Stimulated activated CD8-positive, alpha-beta memory T cell treated with anti-CD3 and anti-CD28 coated beads, Interleukin-4, amount 100 ng/mL, for 48 hours (primary cell): ENCODE measurements around the gene SMARCA4.
"Not testable (repeated sequence)": the region's sequence is repeated elsewhere in the genome, so short reads cannot be mapped to it uniquely, and the experiment has no call there.

Experiments
- DNase-seq: peaks from one replicate; pipeline ENCODE4 v3.0.0-alpha.2; 2020

The SMARCA4 gene

DNA sequence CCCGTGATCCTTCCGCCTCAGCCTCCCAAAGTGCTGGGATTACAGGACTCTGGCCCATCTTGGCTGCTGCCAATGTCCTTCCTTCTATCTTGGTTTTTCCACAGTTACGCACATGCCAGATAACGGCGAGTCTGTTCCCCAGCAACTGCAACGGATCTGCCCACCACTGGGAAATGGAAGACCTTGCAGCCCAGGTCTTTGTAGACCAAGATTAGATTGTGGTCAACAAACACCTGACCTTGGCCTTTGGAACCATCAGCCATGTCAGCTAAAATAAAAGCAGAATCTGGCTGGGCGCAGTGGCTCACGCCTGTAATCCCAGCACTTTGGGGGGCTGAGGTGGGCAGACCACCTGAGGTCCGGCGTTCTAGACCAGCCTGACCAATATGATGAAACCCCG lies 118.1 kb downstream of the SMARCA4 start:
- DNase-seq = no peak

DNA sequence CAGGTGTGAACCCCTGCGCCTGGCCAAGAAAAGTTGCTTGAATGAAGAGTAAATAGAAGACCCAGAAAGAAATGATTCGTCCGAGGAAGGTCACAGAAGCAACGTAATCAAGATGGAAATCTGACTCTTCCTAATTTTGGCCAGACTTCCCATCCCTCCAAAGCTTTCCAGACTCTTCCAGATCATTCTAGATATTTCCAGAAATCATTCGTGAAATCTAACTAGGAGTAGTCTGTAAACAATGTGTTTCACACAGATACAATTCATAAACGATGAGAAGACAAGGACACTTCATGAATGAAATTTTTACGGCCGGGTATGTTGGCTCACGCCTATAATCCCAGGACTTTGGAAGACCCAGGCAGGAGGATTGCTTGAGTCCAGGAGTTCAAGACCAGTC lies 119.2 kb downstream of the SMARCA4 start:
- no peak for DNase-seq

DNA sequence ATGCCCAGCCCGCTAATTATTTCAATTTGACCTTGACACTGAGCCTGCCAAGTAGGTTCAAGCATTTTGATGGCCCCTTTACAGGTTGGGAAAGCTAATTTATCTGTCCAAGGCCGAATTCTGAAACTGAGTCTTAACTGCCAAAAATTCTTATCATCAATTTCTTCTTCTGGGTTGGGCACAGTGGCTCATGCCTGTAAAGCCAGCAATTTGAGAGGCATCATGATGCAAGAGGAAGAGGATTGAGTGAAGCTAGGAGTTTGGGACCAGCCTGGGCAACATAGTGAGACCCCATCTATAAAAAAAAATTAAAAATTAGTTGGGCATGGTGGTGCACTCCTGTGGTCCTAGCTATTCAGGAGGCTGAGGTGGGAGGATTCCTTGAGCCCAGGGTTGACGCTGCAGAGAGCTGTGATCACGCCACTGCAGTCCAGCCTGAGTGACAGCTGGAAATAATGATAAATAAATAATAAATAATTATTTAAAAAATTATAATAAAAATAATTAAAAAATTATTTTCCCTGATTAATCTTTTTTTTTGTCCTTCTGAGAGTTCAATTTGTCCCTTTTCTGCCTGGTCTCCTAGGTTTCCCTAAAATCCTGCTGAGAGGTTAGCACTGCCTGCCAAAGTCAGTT lies 127.2 kb downstream of the SMARCA4 start:
- no peak for DNase-seq

DNA sequence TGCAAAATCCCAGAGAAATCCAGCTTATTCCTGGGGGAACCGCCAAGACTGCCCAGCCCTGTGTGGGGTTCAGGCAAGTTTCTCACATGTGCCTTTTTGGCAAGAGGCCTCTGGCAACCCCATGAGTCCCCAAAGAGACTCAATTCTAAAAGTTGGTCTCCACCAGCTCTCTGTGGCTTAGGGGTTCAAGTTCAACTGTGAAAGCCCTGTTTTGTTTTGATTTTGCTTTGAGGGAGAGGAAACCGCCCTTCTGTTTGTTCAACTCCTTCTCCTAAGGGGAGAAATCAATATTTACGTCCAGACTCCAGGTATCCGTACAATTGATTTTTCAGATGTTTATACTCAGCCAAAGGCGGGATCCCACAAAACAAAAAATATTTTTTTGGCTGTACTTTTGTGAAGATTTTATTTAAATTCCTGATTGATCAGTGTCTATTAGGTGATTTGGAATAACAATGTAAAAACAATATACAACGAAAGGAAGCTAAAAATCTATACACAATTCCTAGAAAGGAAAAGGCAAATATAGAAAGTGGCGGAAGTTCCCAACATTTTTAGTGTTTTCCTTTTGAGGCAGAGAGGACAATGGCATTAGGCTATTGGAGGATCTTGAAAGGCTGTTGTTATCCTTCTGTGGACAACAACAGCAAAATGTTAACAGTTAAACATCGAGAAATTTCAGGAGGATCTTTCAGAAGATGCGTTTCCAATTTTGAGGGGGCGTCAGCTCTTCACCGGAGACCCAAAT lies 127.8 kb downstream of the SMARCA4 start:
- DNase-seq = no peak

DNA sequence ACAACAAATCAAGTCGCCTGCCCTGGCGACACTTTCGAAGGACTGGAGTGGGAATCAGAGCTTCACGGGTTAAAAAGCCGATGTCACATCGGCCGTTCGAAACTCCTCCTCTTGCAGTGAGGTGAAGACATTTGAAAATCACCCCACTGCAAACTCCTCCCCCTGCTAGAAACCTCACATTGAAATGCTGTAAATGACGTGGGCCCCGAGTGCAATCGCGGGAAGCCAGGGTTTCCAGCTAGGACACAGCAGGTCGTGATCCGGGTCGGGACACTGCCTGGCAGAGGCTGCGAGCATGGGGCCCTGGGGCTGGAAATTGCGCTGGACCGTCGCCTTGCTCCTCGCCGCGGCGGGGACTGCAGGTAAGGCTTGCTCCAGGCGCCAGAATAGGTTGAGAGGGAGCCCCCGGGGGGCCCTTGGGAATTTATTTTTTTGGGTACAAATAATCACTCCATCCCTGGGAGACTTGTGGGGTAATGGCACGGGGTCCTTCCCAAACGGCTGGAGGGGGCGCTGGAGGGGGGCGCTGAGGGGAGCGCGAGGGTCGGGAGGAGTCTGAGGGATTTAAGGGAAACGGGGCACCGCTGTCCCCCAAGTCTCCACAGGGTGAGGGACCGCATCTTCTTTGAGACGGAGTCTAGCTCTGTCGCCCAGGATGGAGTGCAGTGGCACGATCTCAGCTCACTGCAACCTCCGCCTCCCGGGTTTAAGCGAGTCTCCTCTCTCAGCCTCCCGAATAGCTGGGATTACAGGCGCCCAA lies 128.6 kb downstream of the SMARCA4 start, which contains the start of gene LDLR:
LDLR (plus strand) TSS at position 210 of the 760 bp plus-strand sequence; CDS start at position 296, 86 bp downstream.
- DNase-seq = peak; percentile 84

DNA sequence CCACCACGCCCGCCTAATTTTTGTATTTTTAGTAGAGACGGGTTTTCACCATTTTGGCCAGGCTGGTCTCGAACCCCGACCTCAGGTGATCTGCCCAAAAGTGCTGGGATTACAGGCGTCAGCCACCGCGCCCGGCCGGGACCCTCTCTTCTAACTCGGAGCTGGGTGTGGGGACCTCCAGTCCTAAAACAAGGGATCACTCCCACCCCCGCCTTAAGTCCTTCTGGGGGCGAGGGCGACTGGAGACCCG lies 129.1 kb downstream of the SMARCA4 start:
- DNase-seq = not testable (repeated sequence)

DNA sequence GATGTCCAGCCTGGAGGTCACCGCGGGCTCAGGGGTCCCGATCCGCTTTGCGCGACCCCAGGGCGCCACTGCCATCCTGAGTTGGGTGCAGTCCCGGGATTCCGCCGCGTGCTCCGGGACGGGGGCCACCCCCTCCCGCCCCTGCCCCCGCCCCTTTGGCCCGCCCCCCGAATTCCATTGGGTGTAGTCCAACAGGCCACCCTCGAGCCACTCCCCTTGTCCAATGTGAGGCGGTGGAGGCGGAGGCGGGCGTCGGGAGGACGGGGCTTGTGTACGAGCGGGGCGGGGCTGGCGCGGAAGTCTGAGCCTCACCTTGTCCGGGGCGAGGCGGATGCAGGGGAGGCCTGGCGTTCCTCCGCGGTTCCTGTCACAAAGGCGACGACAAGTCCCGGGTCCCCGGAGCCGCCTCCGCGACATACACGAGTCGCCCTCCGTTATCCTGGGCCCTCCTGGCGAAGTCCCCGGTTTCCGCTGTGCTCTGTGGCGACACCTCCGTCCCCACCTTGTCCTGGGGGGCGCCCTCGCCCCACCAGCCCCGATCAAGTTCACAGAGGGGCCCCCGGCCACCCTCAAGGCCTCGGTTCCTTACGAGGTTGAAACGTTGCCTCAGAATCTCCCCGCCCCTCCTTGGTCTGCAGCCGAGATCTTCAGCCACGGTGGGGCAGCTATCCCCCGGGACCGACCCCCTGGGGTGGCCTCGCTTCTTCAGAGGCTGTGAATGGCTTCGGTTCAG lies 129.6 kb downstream of the SMARCA4 start:
- peak; percentile 98 for DNase-seq

DNA sequence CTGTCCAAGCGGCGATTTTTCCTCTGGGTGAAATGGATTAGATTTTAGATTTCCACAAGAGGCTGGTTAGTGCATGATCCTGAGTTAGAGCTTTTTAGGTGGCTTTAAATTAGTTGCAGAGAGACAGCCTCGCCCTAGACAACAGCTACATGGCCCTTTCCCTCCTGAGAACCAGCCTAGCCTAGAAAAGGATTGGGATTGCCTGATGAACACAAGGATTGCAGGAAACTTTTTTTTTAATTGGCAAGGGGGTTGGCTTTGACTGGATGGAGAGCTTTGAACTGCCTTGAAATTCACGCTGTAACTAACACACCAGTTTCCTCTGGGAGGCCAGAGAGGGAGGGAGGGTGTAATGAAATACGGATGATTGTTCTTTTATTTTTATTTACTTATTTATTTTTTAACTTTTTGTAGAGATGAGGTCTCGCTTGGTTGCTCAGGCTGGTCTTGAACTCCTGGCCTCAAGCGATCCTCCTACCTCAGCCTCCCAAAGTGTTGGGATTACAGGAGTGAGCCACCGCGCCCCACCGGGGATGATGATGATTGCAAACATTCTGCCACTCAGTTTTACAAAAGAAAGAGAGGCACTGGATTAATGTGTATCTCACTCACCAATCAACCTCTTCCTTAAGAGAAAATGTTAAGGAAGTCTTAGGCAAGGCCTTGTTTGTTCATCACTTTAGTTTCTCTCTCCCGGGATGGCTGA lies 130.3 kb downstream of the SMARCA4 start:
- no peak for DNase-seq

DNA sequence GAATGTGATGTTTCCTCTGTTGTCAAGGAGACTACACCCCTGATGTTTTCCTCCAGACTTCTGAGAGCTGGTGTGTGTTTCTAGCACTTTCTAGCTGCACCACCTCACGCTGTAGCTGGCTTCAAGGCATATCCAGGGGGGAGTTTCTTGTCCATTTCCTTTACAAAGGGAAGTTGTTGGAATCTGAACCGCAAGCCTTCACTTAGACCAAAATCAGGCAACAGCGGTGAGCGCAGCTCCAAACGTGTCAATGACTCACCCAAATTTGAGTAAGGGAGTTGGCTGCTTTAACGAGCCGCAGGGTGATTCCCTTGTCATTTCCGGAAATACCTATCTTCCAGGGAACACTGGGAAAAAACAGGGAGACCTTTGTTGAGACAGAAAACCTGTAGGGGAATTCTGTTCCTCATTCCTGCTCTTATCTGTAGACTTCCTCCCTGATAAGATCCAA lies 130.9 kb downstream of the SMARCA4 start:
- DNase-seq = peak; percentile 61

DNA sequence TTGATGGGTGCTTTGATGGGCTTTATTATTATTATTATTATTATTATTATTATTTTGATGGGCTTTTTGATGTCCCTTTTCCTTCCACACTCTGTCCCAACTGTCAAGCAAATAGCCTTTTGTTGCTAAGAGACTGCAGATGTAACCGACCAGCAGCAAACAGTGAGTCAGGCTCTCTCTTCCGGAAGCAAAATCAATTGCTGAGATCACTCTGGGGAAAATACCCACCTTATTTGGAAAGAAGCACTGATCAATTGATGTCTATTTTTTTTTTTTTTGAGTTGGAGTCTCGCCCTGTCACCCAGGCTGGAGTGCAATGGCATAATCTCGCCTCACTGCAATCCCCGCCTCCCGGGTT lies 131.3 kb downstream of the SMARCA4 start:
- DNase-seq = no peak

DNA sequence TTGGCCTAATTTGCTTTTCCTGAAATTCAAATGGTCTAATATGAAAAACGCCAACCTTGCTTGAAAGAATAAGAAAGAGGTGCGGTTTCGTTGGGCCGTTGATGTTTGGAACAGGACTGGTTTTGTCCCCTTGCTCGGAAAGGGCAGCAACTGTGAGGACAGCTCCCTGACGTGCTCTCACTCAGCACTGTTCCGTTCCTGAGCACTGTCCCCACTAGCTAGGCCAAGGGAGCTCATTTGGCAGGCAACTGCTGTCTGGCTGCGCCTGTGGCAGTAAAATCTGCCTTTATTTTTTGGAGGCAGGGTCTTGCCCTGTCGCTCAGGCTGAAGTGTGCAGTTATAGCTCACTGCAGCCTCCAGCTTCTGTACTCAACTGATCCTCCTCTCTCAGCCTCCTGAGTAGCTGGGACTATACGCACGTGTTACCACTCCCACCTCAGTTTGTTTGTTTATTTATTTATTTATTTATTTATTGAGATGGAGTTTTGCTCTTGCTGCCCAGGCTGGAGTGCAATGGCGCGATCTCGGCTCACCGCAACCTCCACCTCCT lies 132.9 kb downstream of the SMARCA4 start:
- DNase-seq = no peak

DNA sequence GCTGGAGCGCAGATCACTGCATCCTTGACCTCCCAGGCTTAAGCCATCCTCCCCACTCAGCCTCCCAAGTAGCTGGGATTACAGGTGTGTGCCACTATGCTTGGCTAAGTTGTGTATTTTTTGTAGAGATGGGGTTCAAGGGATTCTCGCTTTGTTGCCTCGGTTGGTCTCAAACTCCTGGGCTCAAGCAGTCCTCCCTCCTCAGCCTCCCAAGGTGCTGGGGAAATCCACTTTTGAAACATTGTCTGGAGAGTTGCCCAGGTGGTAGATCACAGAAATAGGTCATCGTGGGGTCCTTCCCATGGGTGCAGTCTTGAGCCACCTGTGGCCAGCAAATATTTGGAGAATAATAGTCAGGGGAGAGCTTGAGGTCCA lies 133.7 kb downstream of the SMARCA4 start:
- DNase-seq = no peak

DNA sequence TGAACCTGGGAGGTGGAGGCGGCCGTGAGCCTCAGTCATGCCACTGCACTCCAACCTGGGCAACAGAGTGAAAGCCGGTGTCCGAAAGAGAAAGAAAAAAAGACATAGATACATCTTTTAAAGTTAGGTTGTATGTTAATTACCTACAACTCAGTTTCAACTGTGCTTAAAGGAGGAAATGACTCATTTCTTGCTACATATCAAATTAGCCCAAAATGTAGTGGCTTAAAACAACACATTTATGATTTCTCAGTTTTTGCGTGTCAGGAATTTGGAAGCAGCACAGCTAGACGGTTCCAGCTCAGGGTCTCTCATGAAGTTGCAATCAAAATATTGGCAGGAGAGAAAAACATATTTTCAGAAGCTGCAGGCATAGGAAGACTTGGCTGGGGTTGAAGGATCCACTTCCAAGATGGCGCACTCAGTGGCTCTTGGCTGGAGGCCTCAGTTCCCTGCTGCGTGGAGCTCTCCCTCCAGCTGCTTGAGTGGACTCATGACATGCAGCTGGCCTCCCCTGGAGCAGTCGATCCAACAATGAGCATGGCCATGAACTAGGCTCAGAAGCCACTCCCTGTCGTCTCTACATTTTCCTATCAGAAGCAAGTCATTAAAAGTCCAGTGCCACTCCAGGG lies 135.5 kb downstream of the SMARCA4 start:
- DNase-seq = peak; percentile 49

DNA sequence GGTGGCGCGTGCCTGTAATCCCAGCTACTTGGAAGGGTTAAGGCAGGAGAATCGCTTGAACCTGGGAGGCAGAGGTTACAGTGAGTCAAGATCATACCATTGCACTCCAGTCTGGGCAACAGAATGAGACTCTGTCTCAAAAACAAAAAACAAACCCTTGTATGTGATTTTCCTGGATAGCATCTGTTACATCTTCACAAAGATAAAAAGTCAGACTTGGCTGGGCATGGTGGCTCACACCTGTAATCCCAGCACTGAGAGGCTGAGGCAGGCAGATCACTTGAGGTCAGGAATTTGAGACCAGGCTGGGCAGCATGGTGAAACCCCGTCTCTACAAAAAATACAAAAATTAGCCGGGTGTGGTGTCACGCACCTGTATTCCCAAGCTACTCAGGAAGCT lies 136.5 kb downstream of the SMARCA4 start:
- DNase-seq = not testable (repeated sequence)

DNA sequence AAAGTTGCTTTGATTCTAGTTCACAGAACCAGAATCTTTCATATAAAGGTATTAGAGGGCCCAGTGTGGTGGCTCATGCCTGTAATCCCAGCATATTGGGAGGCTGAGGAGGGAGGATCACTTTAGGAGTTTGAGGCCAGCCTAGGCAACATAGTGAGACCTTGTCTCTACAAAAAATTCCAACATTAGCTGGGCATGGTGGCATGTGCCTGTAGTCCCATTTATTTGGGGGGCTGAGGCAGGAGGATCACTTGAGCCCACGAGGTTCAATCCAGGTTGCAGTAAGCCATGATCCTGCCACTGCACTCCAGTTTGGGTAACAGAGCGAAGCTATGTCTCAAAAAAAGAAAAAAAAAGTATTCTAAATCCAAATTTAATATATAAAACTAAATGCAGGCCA lies 137.5 kb downstream of the SMARCA4 start:
- no peak for DNase-seq

DNA sequence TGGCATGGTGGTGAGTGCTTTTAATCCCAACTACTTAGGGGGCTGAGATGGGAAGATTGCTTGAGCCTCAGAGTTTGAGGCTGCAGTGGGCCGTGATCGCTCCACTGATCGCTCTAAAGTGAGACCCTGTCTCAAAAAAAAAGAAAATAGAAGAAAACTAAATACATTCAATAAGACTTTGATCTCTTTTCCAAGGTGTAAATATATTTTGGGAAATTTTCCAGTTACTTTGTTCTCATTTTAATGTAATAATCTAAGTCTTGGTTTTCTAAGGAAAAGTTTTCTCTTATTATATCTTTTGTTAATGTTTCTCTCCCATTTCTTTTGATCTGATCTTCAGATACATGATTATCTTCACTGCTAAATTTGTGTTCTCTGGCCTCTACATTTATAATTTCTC lies 138.0 kb downstream of the SMARCA4 start:
- DNase-seq = no peak

DNA sequence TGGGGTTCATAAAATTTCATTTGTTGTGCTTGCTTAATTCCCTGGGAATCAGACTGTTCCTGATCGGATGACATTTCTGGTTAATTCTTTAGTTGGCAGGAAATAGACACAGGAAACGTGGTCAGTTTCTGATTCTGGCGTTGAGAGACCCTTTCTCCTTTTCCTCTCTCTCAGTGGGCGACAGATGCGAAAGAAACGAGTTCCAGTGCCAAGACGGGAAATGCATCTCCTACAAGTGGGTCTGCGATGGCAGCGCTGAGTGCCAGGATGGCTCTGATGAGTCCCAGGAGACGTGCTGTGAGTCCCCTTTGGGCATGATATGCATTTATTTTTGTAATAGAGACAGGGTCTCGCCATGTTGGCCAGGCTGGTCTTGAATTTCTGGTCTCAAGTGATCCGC lies 139.2 kb downstream of the SMARCA4 start:
- no peak for DNase-seq

DNA sequence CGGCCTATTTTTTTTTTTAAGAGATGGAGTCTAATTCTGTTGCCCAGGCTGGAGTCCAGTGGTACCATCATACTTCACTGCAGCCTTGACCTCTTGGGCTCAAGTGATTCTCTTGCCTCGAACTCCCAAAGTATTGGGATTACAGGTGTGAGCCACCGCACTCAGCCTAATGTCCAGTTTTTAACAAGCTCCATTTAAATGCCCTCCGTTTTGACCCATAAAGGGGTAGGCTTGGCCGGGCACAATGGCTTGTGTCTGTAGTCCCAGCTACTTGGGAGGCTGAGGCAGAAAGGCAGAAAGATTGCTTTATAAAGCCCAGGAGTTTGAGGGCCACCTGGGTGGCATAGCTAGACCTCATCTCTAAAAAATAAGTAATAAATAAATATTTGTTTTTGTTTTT lies 140.2 kb downstream of the SMARCA4 start:
- DNase-seq = no peak

DNA sequence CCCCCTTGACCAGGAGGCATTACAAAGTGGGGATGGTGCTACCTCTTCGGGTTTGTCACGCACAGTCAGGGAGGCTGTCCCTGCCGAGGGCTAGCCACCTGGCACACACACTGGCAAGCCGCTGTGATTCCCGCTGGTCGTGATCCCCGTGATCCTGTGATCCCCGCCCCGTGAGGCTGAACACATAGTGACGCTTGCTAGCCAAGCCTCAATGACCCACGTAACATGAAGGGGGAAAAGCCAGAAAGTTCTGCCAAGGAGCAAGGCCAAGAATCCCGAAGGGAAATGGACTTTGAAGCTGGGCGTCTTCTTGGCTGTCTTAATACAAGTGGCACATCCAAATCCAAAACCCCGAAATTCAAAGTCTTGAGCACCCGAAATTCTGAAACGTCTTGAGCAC lies 142.1 kb downstream of the SMARCA4 start:
- DNase-seq = no peak

DNA sequence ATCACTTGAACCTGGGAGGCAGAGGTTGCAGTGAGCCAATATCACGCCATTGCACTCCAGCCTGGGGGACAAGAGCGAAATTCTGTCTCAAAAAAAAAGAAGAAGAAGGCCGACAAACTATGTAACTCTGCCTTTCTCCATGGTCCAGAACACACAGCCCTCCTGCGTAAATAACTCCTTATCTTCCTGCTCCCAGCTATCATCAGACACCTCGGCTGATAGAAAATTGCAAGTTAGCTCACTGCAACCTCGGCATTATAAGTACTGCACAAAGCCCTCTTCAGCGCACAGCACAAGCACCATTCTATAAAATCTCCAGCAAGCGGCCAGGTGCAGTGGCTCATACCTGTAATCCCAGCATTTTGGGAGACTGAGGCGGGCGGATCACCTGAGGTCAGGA lies 142.8 kb downstream of the SMARCA4 start:
- DNase-seq = not testable (repeated sequence)

DNA sequence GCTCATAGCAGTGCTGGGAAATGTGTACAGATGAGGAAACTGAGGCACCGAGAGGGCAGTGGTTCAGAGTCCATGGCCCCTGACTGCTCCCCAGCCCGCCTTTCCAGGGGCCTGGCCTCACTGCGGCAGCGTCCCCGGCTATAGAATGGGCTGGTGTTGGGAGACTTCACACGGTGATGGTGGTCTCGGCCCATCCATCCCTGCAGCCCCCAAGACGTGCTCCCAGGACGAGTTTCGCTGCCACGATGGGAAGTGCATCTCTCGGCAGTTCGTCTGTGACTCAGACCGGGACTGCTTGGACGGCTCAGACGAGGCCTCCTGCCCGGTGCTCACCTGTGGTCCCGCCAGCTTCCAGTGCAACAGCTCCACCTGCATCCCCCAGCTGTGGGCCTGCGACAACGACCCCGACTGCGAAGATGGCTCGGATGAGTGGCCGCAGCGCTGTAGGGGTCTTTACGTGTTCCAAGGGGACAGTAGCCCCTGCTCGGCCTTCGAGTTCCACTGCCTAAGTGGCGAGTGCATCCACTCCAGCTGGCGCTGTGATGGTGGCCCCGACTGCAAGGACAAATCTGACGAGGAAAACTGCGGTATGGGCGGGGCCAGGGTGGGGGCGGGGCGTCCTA lies 144.3 kb downstream of the SMARCA4 start:
- no peak for DNase-seq

DNA sequence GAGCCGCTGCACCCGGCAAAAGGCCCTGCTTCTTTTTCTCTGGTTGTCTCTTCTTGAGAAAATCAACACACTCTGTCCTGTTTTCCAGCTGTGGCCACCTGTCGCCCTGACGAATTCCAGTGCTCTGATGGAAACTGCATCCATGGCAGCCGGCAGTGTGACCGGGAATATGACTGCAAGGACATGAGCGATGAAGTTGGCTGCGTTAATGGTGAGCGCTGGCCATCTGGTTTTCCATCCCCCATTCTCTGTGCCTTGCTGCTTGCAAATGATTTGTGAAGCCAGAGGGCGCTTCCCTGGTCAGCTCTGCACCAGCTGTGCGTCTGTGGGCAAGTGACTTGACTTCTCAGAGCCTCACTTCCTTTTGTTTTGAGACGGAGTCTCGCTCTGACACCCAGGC lies 145.6 kb downstream of the SMARCA4 start:
- DNase-seq = no peak
